ENCODE data around the gene RTN4IP1.

DNA sequence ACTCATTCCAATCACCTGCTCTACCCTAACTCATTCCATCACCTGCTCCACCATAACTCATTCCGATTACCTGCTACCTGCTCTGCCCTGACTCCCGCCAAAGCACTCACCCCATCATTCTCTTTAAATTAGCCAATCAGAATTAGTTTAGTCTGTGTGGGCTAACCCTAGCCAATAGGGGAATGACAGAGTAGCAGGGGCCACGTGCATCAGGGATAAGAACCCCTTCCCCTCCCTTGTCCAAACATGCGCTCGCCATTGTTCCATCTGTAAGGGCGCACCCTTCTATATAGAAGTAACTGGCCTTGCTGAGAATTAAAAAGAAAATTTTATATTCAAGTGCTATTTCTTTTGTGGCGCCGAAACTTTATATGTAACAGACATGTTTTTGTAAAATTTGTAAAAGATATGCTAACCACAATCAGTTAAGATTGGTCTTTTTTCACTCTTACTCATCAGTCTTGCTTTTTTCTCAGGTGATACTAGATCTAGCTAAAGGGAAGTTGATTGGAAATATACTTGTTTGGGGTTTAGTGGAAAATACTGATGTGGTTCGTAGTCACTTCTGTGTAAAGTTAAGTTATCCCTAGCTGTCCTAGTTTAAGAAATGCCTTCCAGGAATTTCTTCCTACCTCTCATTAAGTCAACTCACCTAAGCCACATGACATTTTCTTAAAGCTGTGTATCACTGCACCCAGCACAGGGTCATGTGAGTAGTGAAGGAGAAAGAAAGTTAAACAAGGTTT is 16.5 kb downstream of the RTN4IP1 start:
- TF ChIP-seq, protein P1, sequence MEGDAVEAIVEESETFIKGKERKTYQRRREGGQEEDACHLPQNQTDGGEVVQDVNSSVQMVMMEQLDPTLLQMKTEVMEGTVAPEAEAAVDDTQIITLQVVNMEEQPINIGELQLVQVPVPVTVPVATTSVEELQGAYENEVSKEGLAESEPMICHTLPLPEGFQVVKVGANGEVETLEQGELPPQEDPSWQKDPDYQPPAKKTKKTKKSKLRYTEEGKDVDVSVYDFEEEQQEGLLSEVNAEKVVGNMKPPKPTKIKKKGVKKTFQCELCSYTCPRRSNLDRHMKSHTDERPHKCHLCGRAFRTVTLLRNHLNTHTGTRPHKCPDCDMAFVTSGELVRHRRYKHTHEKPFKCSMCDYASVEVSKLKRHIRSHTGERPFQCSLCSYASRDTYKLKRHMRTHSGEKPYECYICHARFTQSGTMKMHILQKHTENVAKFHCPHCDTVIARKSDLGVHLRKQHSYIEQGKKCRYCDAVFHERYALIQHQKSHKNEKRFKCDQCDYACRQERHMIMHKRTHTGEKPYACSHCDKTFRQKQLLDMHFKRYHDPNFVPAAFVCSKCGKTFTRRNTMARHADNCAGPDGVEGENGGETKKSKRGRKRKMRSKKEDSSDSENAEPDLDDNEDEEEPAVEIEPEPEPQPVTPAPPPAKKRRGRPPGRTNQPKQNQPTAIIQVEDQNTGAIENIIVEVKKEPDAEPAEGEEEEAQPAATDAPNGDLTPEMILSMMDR (IDR thresholded peaks at IDR 0.05 in 2 of 3, conservative IDR thresholded peaks at IDR 0.05 in 1 of 3; ENCODE audit: control insufficient read depth in 2 of 3, extremely low read depth in 1 of 3, insufficient read depth in 1 of 3, low read depth in 3 of 3, low read length in 3 of 3) = no peak
- TF ChIP-seq SREBF1 (IDR thresholded peaks at IDR 0.05; ENCODE audit: low read length) (no peak), TBL1XR1 (IDR thresholded peaks at IDR 0.05; ENCODE audit: low read depth, low read length) (no peak), TARDBP (IDR thresholded peaks at IDR 0.05; ENCODE audit: borderline replicate concordance) (no peak), ZNF217 (IDR thresholded peaks at IDR 0.05) (no peak), STAT3 (IDR thresholded peaks at IDR 0.05; ENCODE audit: low read depth, low read length) (no peak), SPI1 (IDR thresholded peaks at IDR 0.05; ENCODE audit: borderline replicate concordance, insufficient read depth, low read depth, low read length) (no peak), EZH2 (IDR thresholded peaks at IDR 0.05; ENCODE audit: borderline replicate concordance, control insufficient read depth, low read depth, low read length) (no peak)

Measured in GM12878 (cell line).